GM23248 (cell line): ENCODE measurements around the gene ANXA6. TPM values are rescaled to one million over a fixed set of nuclear protein-coding genes. Genes with fewer than 3 reads are reported as not detected.

ENCODE experiments used
- DNase-seq: peaks from one replicate; pipeline ENCODE4 v3.0.0-alpha.2; 2015
- H2AFZ ChIP-seq: fragments of 200-600 bp; sonication (generic); 2 replicates; pipeline ENCODE4 v1.6.1; 2016; ENCODE audit warnings: antibody characterized with exemption
- H3F3A ChIP-seq: fragments of 200-600 bp; sonication (generic); 2 replicates; pipeline ENCODE4 v1.6.1; 2016; ENCODE audit warnings: mild to moderate bottlenecking, antibody characterized with exemption, mixed run types; ENCODE audit not compliant: insufficient read depth
- H3K27ac ChIP-seq: fragments of 200-600 bp; sonication (generic); 2 replicates; pipeline ENCODE4 v1.5.1; 2016; ENCODE audit warnings: mild to moderate bottlenecking
- H3K27me3 ChIP-seq: fragments of 200-600 bp; sonication (generic); replicated peaks from 2 replicates; pipeline ENCODE4 v1.6.1; 2016; ENCODE audit warnings: mild to moderate bottlenecking; ENCODE audit not compliant: insufficient read depth
- H3K36me3 ChIP-seq: fragments of 200-600 bp; sonication (generic); 2 replicates; pipeline ENCODE4 v1.6.1; 2016; ENCODE audit warnings: low read depth, mild to moderate bottlenecking
- H3K4me1 ChIP-seq: fragments of 200-600 bp; sonication (generic); 2 replicates; pipeline ENCODE4 v1.6.1; 2016; ENCODE audit warnings: mild to moderate bottlenecking; ENCODE audit not compliant: insufficient read depth
- H3K4me2 ChIP-seq: fragments of 200-600 bp; sonication (generic); one replicate; pipeline ENCODE4 v1.6.1; 2016; ENCODE audit warnings: mild to moderate bottlenecking; ENCODE audit not compliant: unreplicated experiment
- H3K4me3 ChIP-seq: fragments of 200-600 bp; sonication (generic); 2 replicates; pipeline ENCODE4 v1.5.1; 2016; ENCODE audit warnings: mild to moderate bottlenecking
- H3K79me2 ChIP-seq: fragments of 200-600 bp; sonication (generic); 2 replicates; pipeline ENCODE4 v1.6.1; 2016; ENCODE audit warnings: mild to moderate bottlenecking; ENCODE audit not compliant: insufficient read depth
- H3K9ac ChIP-seq: fragments of 200-600 bp; sonication (generic); 2 replicates; pipeline ENCODE4 v1.6.1; 2016; ENCODE audit warnings: mild to moderate bottlenecking
- H3K9me2 ChIP-seq: fragments of 200-600 bp; sonication (generic); 2 replicates; pipeline ENCODE4 v1.6.1; 2016; ENCODE audit warnings: mixed run types, mild to moderate bottlenecking, moderate library complexity; ENCODE audit not compliant: insufficient read depth
- H3K9me3 ChIP-seq: fragments of 200-600 bp; sonication (generic); one replicate; pipeline ENCODE4 v1.6.1; 2017; ENCODE audit warnings: low read depth
- H4K20me1 ChIP-seq: fragments of 200-600 bp; sonication (generic); 2 replicates; pipeline ENCODE4 v1.6.0; 2016; ENCODE audit not compliant: insufficient read depth
- EZH2 ChIP-seq: fragments of 200-600 bp; sonication (generic); IDR thresholded peaks from 2 replicates; pipeline ENCODE4 v1.6.1; 2018; ENCODE audit warnings: antibody characterized with exemption, mild to moderate bottlenecking; ENCODE audit not compliant: insufficient read depth, poor library complexity, severe bottlenecking
- EZH2phosphoT487 ChIP-seq: fragments of 200-600 bp; sonication (generic); IDR thresholded peaks from 2 replicates; pipeline ENCODE4 v1.6.1; 2018; ENCODE audit warnings: antibody characterized with exemption, moderate library complexity, mild to moderate bottlenecking, low read depth; ENCODE audit not compliant: insufficient read depth
- WGBS, 2 experiments: methylation state at CpG; one replicate each; pipeline ENCODE4 v1.1.6; 2015 to 2017; ENCODE audit warnings: low lambda C conversion rate in 2 of 2, low coverage in 1 of 2; ENCODE audit errors: missing lambda C conversion rate in 2 of 2; 5-methylcytosine and 5-hydroxymethylcytosine counted together
- in situ Hi-C: fragments of 300-500 bp; cut with MboI; formaldehyde crosslinking; loops from 2 replicates; pipeline ENCODE4 v1.15.0; 2020
- polyA plus RNA-seq: library from polyadenylated mRNA; unstranded; fragments of >200 nt; fragmentation: Nextera tagmentation; extraction: Ambion mirVana; gene quantifications from 2 replicates; pipeline ENCODE4 v1.2.1, GENCODE V29; 2016
- total RNA-seq: library from RNA; depleted of rRNA; stranded (reverse); fragments of >200 nt; shearing (Covaris generic); gene quantifications from 2 replicates; pipeline ENCODE4 v1.2.3, GENCODE V29; 2014

Gene ANXA6
- total and polyA plus RNA-seq, 2 experiments from 2014 or later: 183 to 409 TPM

- no peak for DNase-seq
- 77 to 79% methylated on average over 5 of the region's 5 CpGs for WGBS, 2 experiments
- no peaks in the 10 kb centered on the region for H4K20me1 ChIP-seq
Observed at GRCh38 chr5:151196556-151197290, 39.1 kb upstream of the ANXA6 start.

GRCh38 chr5:151195622-151196021, 38.0 kb upstream of the ANXA6 start:
- H3K9me3 ChIP-seq: no peaks in the 10 kb centered on the region
- H2AFZ ChIP-seq: no peak overlapping the region
- no peaks in the 10 kb centered on the region for H3K27me3 ChIP-seq
- H3K9ac ChIP-seq: no peak overlapping the region
- no peaks in the 10 kb centered on the region for H4K20me1 ChIP-seq
- no peak overlapping the region for H3K27ac ChIP-seq
- H3K79me2 ChIP-seq: no peaks in the 10 kb centered on the region
- H3K4me1 ChIP-seq: no peaks in the 10 kb centered on the region
- WGBS, 2 experiments: 67 to 71% methylated on average over 4 to 5 of the region's 5 CpGs
- TF ChIP-seq EZH2 (no peak), EZH2phosphoT487 (no peak)
- no peaks in the 10 kb centered on the region for H3K36me3 ChIP-seq
- no peaks in the 10 kb centered on the region for H3F3A ChIP-seq
- peak; percentile 39 for DNase-seq
- in situ Hi-C loops: no loop called here
- H3K4me2 ChIP-seq: no peak overlapping the region
- H3K9me2 ChIP-seq: no peaks in the 10 kb centered on the region
- no peak overlapping the region for H3K4me3 ChIP-seq

More at GRCh38 chr5:151196556-151197290, 39.1 kb upstream of the ANXA6 start:
- H2AFZ ChIP-seq: no peak overlapping the region
- H3K4me2 ChIP-seq: no peak overlapping the region
- H3K9me2 ChIP-seq: no peaks in the 10 kb centered on the region
- H3K4me3 ChIP-seq: no peak overlapping the region
- no peaks in the 10 kb centered on the region for H3K27me3 ChIP-seq
- no peaks in the 10 kb centered on the region for H3F3A ChIP-seq
- no peaks in the 10 kb centered on the region for H3K36me3 ChIP-seq
- no peaks in the 10 kb centered on the region for H3K4me1 ChIP-seq
- H3K79me2 ChIP-seq: no peaks in the 10 kb centered on the region
- no peak overlapping the region for H3K9ac ChIP-seq
- TF ChIP-seq EZH2phosphoT487 (no peak), EZH2 (no peak)
- in situ Hi-C loops: no loop called here
- no peak overlapping the region for H3K27ac ChIP-seq
- no peaks in the 10 kb centered on the region for H3K9me3 ChIP-seq

- Histone ChIP-seq H3K4me2 (no peak overlapping the region), H3K27me3 (no peaks in the 10 kb centered on the region; the same call in 1 of the 2 replicates), H4K20me1 (no peaks in the 10 kb centered on the region), H3K4me3 (no peak overlapping the region), H3K27ac (no peak overlapping the region), H3K9me3 (peaks cover 3% of the 10 kb centered on the region), H3K9ac (no peak overlapping the region), H3K4me1 (no peaks in the 10 kb centered on the region), H3K36me3 (no peaks in the 10 kb centered on the region), H2AFZ (no peak overlapping the region), H3K9me2 (no peaks in the 10 kb centered on the region), H3F3A (no peaks in the 10 kb centered on the region), H3K79me2 (no peaks in the 10 kb centered on the region)
- in situ Hi-C loops: no loop called here
- no peak for DNase-seq
- TF ChIP-seq EZH2: no peak
- TF ChIP-seq EZH2phosphoT487: no peak
Observed at GRCh38 chr5:151192626-151193025, 35.0 kb upstream of the ANXA6 start.

GRCh38 chr5:151191661-151192060, 34.1 kb upstream of the ANXA6 start:
- Histone ChIP-seq H3K4me3 (no peak overlapping the region), H3K4me2 (no peak overlapping the region), H3K9ac (no peak overlapping the region), H3K27ac (no peak overlapping the region), H3K9me2 (no peaks in the 10 kb centered on the region), H2AFZ (no peak overlapping the region), H3K79me2 (no peaks in the 10 kb centered on the region), H3K36me3 (no peaks in the 10 kb centered on the region), H3F3A (no peaks in the 10 kb centered on the region), H3K4me1 (no peaks in the 10 kb centered on the region), H4K20me1 (no peaks in the 10 kb centered on the region), H3K27me3 (no peaks in the 10 kb centered on the region; the same call in 1 of the 2 replicates), H3K9me3 (peaks cover 3% of the 10 kb centered on the region)
- WGBS, 2 experiments: 70 to 96% methylated on average over 1 of the region's 1 CpG
- in situ Hi-C loops: no loop called here
- no peak for TF ChIP-seq EZH2phosphoT487
- TF ChIP-seq EZH2: no peak
- no peak for DNase-seq

GRCh38 chr5:151189151-151189550, 31.6 kb upstream of the ANXA6 start:
- H3K79me2 ChIP-seq: no peaks in the 10 kb centered on the region
- WGBS, 2 experiments: 73 to 93% methylated on average over 2 of the region's 2 CpGs
- in situ Hi-C loops: no loop called here
- peaks cover 3% of the 10 kb centered on the region for H3K9me3 ChIP-seq
- no peaks in the 10 kb centered on the region for H3K4me1 ChIP-seq
- H3K27me3 ChIP-seq: no peaks in the 10 kb centered on the region; the same call in 1 of the 2 replicates
- no peak overlapping the region for H3K4me2 ChIP-seq
- no peaks in the 10 kb centered on the region for H4K20me1 ChIP-seq
- no peaks in the 10 kb centered on the region for H3F3A ChIP-seq
- no peak overlapping the region for H3K9ac ChIP-seq
- H3K4me3 ChIP-seq: no peak overlapping the region
- H3K9me2 ChIP-seq: no peaks in the 10 kb centered on the region
- no peak for DNase-seq
- H3K36me3 ChIP-seq: no peaks in the 10 kb centered on the region
- TF ChIP-seq EZH2phosphoT487 (no peak), EZH2 (no peak)
- no peak overlapping the region for H2AFZ ChIP-seq
- H3K27ac ChIP-seq: no peak overlapping the region
